Motor neuron (in vitro differentiated cells): ENCODE measurements around the gene MLLT3. TPM values are rescaled to one million over a fixed set of nuclear protein-coding genes. Genes with fewer than 3 reads are reported as not detected.

ENCODE experiments used
- ATAC-seq, 8 experiments: fragments of 200-7000 bp; cut with Tn5 transposase; replicated peaks in 6 of 8; 2 replicates each; pipeline ENCODE4 v1.8.0; 2021; ENCODE audit warnings: mild to moderate bottlenecking in 8 of 8, moderate library complexity in 8 of 8
- H3K27ac ChIP-seq, 2 donors: fragments of 250-450 bp; sonication (Bioruptor Pico); 2 replicates each; pipeline ENCODE4 v1.9.0; 2021; ENCODE audit warnings: antibody characterized with exemption in 2 of 2, mild to moderate bottlenecking in 2 of 2, moderate library complexity in 1 of 2
- H3K4me1 ChIP-seq, 2 donors: fragments of 250-450 bp; sonication (Bioruptor Pico); replicated peaks in 1 of 2; 2 replicates each; pipeline ENCODE4 v1.6.1; 2021; ENCODE audit warnings: antibody characterized with exemption in 2 of 2, mild to moderate bottlenecking in 2 of 2, moderate library complexity in 1 of 2
- H3K4me3 ChIP-seq, 5 donors: fragments of 250-450 bp; sonication (Bioruptor Pico); 2 replicates each; pipeline ENCODE4 v1.9.0; 2021; ENCODE audit warnings: antibody characterized with exemption in 5 of 5, mild to moderate bottlenecking in 5 of 5, moderate library complexity in 4 of 5
- WGBS, 10 experiments: fragments of 450-650 bp; shearing (Covaris generic); methylation state at CpG; one replicate each; pipeline ENCODE4 v1.0.0; 2022; 5-methylcytosine and 5-hydroxymethylcytosine counted together
- in situ Hi-C, 9 experiments: fragments of 400-800 bp; cut with MboI; loops; one replicate each; pipeline ENCODE4 v1.15.0; 2021; ENCODE audit warnings: low sequenced_read_pairs in 9 of 9, low pct_unique_long_range_greater_than_20kb in 2 of 9; ENCODE audit not compliant: unreplicated experiment in 9 of 9
- total RNA-seq, 8 experiments: library from RNA; unstranded; fragments of 300-600 nt; gene quantifications; 2 replicates each; pipeline versions ENCODE4 v1.2.3 to v1.2.4, GENCODE V29; 2022

MLLT3 gene
- total RNA-seq, 8 experiments from 2014 or later, result 10.8 to 63.2 (median 31.6) TPM

DNA sequence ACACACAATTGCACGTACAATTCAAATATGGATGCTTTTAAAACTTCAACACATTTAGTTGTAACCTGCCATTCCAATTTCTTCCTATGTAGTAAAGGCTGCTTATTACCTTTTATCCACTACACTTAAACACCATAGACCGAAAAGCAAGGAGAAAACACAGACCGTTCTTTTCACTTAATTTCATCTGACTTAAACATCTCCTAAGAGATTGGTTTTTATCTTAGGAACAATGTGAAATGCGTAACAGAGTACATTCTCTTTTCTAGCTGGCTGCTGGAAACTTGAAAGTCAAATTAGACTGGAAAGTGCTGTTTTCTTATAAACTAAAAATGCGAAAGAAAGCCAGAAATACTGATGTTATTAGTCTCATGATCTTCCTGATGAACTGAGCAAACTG lies 241.8 kb downstream of the MLLT3 start:
- Histone ChIP-seq H3K4me3 (no peak overlapping the region), H3K27ac (no peak overlapping the region), H3K4me1 (peaks cover 25 to 29% of the 10 kb centered on the region in 2 donors)
- 72 to 100% (median 88%) methylated on average over 1 to 5 of the region's 5 CpGs; no CpG with 5 or more reads in 1 of the 10 experiments for WGBS, 10 experiments
- in situ Hi-C loops, result no loop called here
- ATAC-seq, result no peak

DNA sequence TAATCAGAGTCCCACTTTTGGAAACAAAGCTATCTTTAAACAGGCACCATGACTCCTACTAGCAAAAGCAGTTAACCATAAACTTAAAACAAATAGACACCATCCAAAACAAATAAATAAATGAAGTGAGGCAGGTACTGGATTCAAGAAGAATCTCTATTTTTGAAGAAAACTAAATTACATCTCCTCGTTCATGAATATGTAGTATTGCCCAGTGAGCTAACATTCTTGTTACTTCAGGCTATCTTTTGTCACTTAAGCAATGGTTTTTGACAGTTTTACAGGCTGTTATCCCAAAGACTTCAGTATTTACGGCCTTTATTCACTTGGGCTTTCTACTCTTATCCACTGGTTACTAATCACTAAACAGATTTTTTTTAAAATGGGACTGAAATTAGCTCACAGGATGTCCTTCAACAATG lies 242.5 kb downstream of the MLLT3 start:
- 22 to 88% (median 62%) methylated on average over 1 to 2 of the region's 2 CpGs; no CpG with 5 or more reads in 2 of the 10 experiments for WGBS, 10 experiments
- Histone ChIP-seq H3K4me1 (peaks cover 25 to 29% of the 10 kb centered on the region in 2 donors), H3K27ac (no peak overlapping the region), H3K4me3 (no peak overlapping the region)
- in situ Hi-C loops, result no loop called here
- peak in 4 of 8 experiments; percentile 22 to 48 (median 36) for ATAC-seq

DNA sequence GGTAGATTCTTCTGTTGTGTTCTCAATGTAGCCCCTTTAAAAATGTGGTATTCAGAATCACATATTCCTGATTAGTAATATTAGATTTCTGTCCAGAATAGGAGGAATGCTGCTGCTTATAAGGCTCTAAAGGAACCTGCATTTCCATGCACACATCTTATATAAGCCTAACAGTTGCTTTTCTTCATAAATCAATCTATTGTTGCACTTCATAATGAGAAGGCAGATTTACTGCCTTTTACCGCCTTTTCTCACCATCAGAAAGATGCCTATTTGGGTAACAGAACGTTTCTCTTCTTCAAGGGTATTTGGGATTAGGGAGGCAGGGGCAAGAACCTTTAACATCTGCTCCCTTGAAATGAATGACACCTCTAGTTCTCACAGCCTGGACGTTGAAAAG lies 243.4 kb downstream of the MLLT3 start:
- peaks cover 25 to 29% of the 10 kb centered on the region in 2 donors for H3K4me1 ChIP-seq
- no peak for ATAC-seq

DNA sequence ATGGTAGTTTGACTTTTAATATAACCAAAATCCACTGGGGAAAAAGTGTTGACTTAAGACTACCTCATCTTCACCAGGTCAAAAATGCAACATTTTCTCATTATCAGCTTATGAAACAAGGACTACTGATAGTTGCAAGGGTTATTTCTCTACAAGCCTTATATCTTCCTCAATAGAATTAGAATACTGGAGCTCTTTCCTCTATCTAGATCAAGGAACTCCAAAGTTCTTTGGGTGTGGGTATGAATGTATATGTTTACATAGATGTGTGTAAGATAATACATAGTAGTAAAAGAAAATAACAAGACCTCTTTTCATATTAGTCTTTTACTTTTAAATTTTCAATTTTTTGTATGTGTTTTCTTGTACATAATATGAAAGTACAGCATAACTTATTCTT lies 244.5 kb downstream of the MLLT3 start:
- no peak overlapping the region for H3K4me3 ChIP-seq
- in situ Hi-C loops, result no loop called here
- H3K4me1 ChIP-seq, result peaks cover 25 to 29% of the 10 kb centered on the region in 2 donors
- ATAC-seq, result no peak
- no peak overlapping the region for H3K27ac ChIP-seq

More for the DNA sequence above, 243.4 kb downstream of the MLLT3 start:
- Histone ChIP-seq H3K4me3 (no peak overlapping the region), H3K27ac (no peak overlapping the region)
- in situ Hi-C loops, result no loop called here
- WGBS, 10 experiments, result 0 to 100% (median 20%) methylated on average over 1 to 3 of the region's 3 CpGs; no CpG with 5 or more reads in 3 of the 10 experiments

GRCh38 chr9:20376731-20377375 lies 245.4 kb downstream of the MLLT3 start:
- in situ Hi-C loops, result no loop called here
- ATAC-seq, result no peak
- 53 to 100% (median 75%) methylated on average over 1 to 4 of the region's 4 CpGs for WGBS, 10 experiments
- Histone ChIP-seq H3K4me1 (peaks cover 25 to 29% of the 10 kb centered on the region in 2 donors), H3K27ac (no peak overlapping the region), H3K4me3 (no peak overlapping the region)

GRCh38 chr9:20376042-20376441 lies 246.3 kb downstream of the MLLT3 start:
- 61 to 97% (median 89%) methylated on average over 2 to 4 of the region's 4 CpGs for WGBS, 10 experiments
- Histone ChIP-seq H3K27ac (no peak overlapping the region), H3K4me3 (no peak overlapping the region), H3K4me1 (peaks cover 24 to 29% of the 10 kb centered on the region in 2 donors)
- in situ Hi-C loops, result no loop called here
- no peak for ATAC-seq

DNA sequence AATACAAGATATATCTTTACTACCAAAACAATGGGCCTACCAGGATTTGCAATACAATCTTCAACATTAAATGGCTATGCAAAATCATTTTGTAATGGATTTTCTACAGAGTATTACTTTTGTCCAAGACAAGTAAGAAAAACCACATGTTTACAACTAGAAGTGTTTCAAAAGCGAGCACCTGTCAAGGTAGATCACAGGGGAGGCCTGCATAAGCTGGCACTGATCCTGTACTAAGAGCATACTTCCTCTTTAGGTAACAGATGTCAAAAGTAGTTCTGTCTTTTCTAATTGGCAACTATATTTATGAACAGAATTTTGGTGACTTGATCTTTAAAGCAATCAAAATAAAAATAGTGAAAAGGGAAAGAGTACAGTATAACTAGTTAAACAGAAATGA lies 249.0 kb downstream of the MLLT3 start:
- WGBS, 10 experiments, result 80 to 100% (median 100%) methylated on average over 1 of the region's 1 CpG; no CpG with 5 or more reads in 3 of the 10 experiments
- Histone ChIP-seq H3K4me3 (no peak overlapping the region), H3K4me1 (peaks cover 0 to 7% of the 10 kb centered on the region in 2 donors), H3K27ac (no peak overlapping the region)
- no peak for ATAC-seq
- in situ Hi-C loops, result loop anchor here in 4 of 9 experiments (25.0 kb wide), 3 partner anchors 239 to 564 kb away; partner anchors contain the start of gene MLLT3 (in 4 of the 4)

- 83 to 100% (median 100%) methylated on average over 1 of the region's 1 CpG; no CpG with 5 or more reads in 1 of the 10 experiments for WGBS, 10 experiments
- no peak overlapping the region for H3K4me3 ChIP-seq
- H3K27ac ChIP-seq, result no peak overlapping the region
- H3K4me1 ChIP-seq, result peaks cover 0 to 10% of the 10 kb centered on the region in 2 donors
- in situ Hi-C loops, result loop anchor here in 4 of 9 experiments (25.0 kb wide), 3 partner anchors 243 to 568 kb away; partner anchors contain the start of gene MLLT3 (in 4 of the 4)
- no peak for ATAC-seq
Observed at GRCh38 chr9:20369391-20369790, 252.9 kb downstream of the MLLT3 start.

- 17 to 100% (median 100%) methylated on average over 1 to 3 of the region's 3 CpGs; no CpG with 5 or more reads in 1 of the 10 experiments for WGBS, 10 experiments
- in situ Hi-C loops, result loop anchor here in 4 of 9 experiments (25.0 kb wide), 3 partner anchors 244 to 569 kb away; partner anchors contain the start of gene MLLT3 (in 4 of the 4)
Observed at GRCh38 chr9:20367855-20368254, 254.4 kb downstream of the MLLT3 start.

GRCh38 chr9:20364959-20365358 lies 257.3 kb downstream of the MLLT3 start:
- in situ Hi-C loops, result loop anchor here in 4 of 9 experiments (25.0 kb wide), 3 partner anchors 247 to 572 kb away; partner anchors contain the start of gene MLLT3 (in 4 of the 4)
- 57 to 90% (median 70%) methylated on average over 1 to 3 of the region's 3 CpGs; no CpG with 5 or more reads in 1 of the 10 experiments for WGBS, 10 experiments
- Histone ChIP-seq H3K4me1 (peaks cover 3 to 25% of the 10 kb centered on the region in 2 donors), H3K27ac (no peak overlapping the region), H3K4me3 (no peak overlapping the region)
- no peak for ATAC-seq

More at GRCh38 chr9:20367855-20368254, 254.4 kb downstream of the MLLT3 start:
- no peak for ATAC-seq
- Histone ChIP-seq H3K4me1 (peaks cover 3 to 25% of the 10 kb centered on the region in 2 donors), H3K27ac (no peak overlapping the region), H3K4me3 (no peak overlapping the region)

- WGBS, 10 experiments, result 67 to 93% (median 80%) methylated on average over 1 to 4 of the region's 4 CpGs; no CpG with 5 or more reads in 3 of the 10 experiments
- Histone ChIP-seq H3K4me3 (no peak overlapping the region), H3K4me1 (peaks cover 3 to 25% of the 10 kb centered on the region in 2 donors), H3K27ac (no peak overlapping the region)
- in situ Hi-C loops, result loop anchor here in 4 of 9 experiments (25.0 kb wide), 3 partner anchors 249 to 574 kb away; partner anchors contain the start of gene MLLT3 (in 4 of the 4)
- no peak for ATAC-seq
Observed at GRCh38 chr9:20363233-20363632, 259.1 kb downstream of the MLLT3 start.

- 76 to 100% (median 96%) methylated on average over 1 to 3 of the region's 3 CpGs; no CpG with 5 or more reads in 1 of the 10 experiments for WGBS, 10 experiments
- Histone ChIP-seq H3K27ac (no peak overlapping the region), H3K4me3 (no peak overlapping the region), H3K4me1 (peaks cover 6 to 31% of the 10 kb centered on the region in 2 donors)
- in situ Hi-C loops, result loop anchor here in 4 of 9 experiments (25.0 kb wide), 3 partner anchors 250 to 575 kb away; partner anchors contain the start of gene MLLT3 (in 4 of the 4)
- peak in 1 of 8 experiments; percentile 36 for ATAC-seq
Observed at GRCh38 chr9:20361656-20362570, 260.4 kb downstream of the MLLT3 start.
